Ovary (tissue), 3 donors: ENCODE results near the gene EYA3.

Experiments
- EP300 ChIP-seq: sonication (generic); formaldehyde crosslinking; IDR thresholded peaks from one replicate; pipeline ENCODE4 v1.6.1; 2017; ENCODE audit warnings: antibody characterized with exemption
- POLR2A ChIP-seq: fragments of 450-650 bp; IDR thresholded peaks from one replicate; pipeline ENCODE4 v1.6.1; 2017; ENCODE audit warnings: antibody characterized with exemption, mild to moderate bottlenecking, moderate library complexity
- TF ChIP-seq, protein P1 (sequence below), 3 donors: fragments of 450-650 bp in 2 of 3; fragments of 200-600 bp in 1 of 3; IDR thresholded peaks; one replicate each; pipeline versions ENCODE4 v1.5.1 to v1.8.0; 2016 to 2022; ENCODE audit warnings: antibody characterized with exemption in 3 of 3, mild to moderate bottlenecking in 1 of 3
- donor health status: DM: no; HTN: no; CAD: no.

DNA sequence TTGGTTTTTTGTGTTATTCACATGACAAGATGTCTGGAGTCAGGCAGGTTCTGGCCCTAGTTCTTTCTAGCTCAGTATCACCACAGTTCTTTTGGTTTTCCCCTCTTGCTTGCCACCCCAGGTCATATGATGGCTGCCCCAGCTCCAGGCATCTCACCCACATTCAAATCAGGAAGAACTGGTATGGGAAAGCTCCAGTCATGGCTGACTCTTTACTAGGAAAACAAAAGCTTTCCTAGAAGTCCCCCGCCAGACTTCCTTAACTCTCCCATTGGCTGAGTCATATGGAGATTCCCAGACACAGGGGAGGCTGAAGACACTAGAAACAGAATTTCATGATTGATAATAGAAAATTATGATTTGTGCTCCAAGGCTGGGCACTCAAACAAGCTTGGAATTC lies 22.1 kb upstream of the EYA3 start:
- TF ChIP-seq, protein P1, sequence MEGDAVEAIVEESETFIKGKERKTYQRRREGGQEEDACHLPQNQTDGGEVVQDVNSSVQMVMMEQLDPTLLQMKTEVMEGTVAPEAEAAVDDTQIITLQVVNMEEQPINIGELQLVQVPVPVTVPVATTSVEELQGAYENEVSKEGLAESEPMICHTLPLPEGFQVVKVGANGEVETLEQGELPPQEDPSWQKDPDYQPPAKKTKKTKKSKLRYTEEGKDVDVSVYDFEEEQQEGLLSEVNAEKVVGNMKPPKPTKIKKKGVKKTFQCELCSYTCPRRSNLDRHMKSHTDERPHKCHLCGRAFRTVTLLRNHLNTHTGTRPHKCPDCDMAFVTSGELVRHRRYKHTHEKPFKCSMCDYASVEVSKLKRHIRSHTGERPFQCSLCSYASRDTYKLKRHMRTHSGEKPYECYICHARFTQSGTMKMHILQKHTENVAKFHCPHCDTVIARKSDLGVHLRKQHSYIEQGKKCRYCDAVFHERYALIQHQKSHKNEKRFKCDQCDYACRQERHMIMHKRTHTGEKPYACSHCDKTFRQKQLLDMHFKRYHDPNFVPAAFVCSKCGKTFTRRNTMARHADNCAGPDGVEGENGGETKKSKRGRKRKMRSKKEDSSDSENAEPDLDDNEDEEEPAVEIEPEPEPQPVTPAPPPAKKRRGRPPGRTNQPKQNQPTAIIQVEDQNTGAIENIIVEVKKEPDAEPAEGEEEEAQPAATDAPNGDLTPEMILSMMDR (IDR thresholded peaks at IDR 0.05), result no peak
- no peak for TF ChIP-seq EP300
- no peak for TF ChIP-seq POLR2A
